NCI-H748 (cell line): ENCODE data around the gene UBE2L3.

Experiments
- DNase-seq: peaks from one replicate; lab custom pipeline; 2025; ENCODE audit not compliant: unreplicated experiment; lab: John Stamatoyannopoulos, UW

The UBE2L3 gene

GRCh38 chr22:21669026-21669425 is 101.5 kb downstream of the UBE2L3 start:
- no peak for DNase-seq

- DNase-seq = no peak
These were observed 104.7 kb downstream of the UBE2L3 start for GRCh38 chr22:21672107-21672629.
